ENCODE results near the gene SRRT. TPM values are rescaled to one million over a fixed set of nuclear protein-coding genes. Genes with fewer than 3 reads are reported as not detected.

The SRRT gene
- polyA plus RNA-seq, 1 donor from 2014 or later, result 59.9 TPM

DNA sequence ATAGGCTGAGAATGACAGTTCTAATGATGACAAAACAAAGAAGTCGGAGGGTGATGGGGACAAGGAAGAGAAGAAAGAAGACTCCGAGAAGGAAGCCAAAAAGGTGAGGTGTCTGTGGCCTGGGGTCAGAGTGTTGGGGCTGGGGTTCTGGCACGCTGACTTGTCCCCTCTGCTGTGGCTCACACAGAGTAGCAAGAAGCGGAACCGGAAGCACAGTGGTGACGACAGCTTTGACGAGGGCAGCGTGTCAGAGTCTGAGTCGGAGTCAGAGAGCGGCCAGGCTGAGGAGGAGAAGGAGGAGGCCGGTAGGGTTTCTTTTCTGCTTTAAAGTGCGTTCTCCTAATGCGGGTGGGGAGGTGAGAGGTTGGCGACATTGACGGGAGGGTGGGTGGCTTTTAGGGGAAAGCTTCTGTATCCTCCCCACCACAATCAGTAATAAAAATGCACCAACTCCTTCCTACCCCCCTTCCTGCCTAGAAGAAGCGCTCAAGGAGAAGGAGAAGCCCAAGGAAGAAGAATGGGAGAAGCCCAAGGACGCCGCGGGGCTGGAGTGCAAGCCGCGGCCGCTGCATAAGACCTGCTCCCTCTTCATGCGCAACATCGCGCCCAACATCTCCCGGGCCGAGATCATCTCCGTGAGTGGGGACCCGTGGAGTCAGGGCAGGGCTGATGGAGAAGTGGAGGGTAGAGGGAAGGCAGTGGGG, 10.0 kb downstream of the SRRT start:
- no peak overlapping the region for H3K4me3 ChIP-seq (ENCODE audit: low read length)
- no peaks in the 10 kb centered on the region for H3K27me3 ChIP-seq (ENCODE audit: insufficient read depth, low read depth, low read length)
- H4K20me1 ChIP-seq (ENCODE audit: insufficient read depth), result peaks cover 3% of the 10 kb centered on the region
- no peak overlapping the region for H3K9ac ChIP-seq (ENCODE audit: low read length)
- H3K79me2 ChIP-seq (replicated peaks; ENCODE audit: insufficient read depth, low read length), result peaks cover 9% of the 10 kb centered on the region
- H3K9me2 ChIP-seq (ENCODE audit: insufficient read depth, low read length), result no peaks in the 10 kb centered on the region
- no peaks in the 10 kb centered on the region for H3K9me3 ChIP-seq (ENCODE audit: low read length)
- no peak overlapping the region for H2AFZ ChIP-seq (ENCODE audit: low read depth, low read length)
- no peaks in the 10 kb centered on the region for H3F3A ChIP-seq (ENCODE audit: insufficient read depth, low read length, poor library complexity, severe bottlenecking)
- peaks cover 18% of the 10 kb centered on the region for H3K36me3 ChIP-seq (ENCODE audit: insufficient read depth, low read length)
- no peak for TF ChIP-seq TAF1 (IDR thresholded peaks at IDR 0.05; ENCODE audit: low read depth)
- no peak for TF ChIP-seq EZH2 (IDR thresholded peaks at IDR 0.05; ENCODE audit: borderline replicate concordance, insufficient read depth, low read length, poor library complexity, severe bottlenecking)
- TF ChIP-seq MXI1 (conservative IDR thresholded peaks at IDR 0.05; ENCODE audit: poor library complexity, severe bottlenecking), result no peak
- no peak for TF ChIP-seq POLR2AphosphoS5 (IDR thresholded peaks at IDR 0.05)
- TF ChIP-seq EP300 (conservative IDR thresholded peaks at IDR 0.05; ENCODE audit: poor library complexity, severe bottlenecking), result no peak
- TF ChIP-seq RAD21 (conservative IDR thresholded peaks at IDR 0.05), result no peak
- TF ChIP-seq, protein P1, sequence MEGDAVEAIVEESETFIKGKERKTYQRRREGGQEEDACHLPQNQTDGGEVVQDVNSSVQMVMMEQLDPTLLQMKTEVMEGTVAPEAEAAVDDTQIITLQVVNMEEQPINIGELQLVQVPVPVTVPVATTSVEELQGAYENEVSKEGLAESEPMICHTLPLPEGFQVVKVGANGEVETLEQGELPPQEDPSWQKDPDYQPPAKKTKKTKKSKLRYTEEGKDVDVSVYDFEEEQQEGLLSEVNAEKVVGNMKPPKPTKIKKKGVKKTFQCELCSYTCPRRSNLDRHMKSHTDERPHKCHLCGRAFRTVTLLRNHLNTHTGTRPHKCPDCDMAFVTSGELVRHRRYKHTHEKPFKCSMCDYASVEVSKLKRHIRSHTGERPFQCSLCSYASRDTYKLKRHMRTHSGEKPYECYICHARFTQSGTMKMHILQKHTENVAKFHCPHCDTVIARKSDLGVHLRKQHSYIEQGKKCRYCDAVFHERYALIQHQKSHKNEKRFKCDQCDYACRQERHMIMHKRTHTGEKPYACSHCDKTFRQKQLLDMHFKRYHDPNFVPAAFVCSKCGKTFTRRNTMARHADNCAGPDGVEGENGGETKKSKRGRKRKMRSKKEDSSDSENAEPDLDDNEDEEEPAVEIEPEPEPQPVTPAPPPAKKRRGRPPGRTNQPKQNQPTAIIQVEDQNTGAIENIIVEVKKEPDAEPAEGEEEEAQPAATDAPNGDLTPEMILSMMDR (IDR thresholded peaks at IDR 0.05; ENCODE audit: poor library complexity, severe bottlenecking), result no peak
- no peak for TF ChIP-seq SMC3 (conservative IDR thresholded peaks at IDR 0.05; ENCODE audit: poor library complexity)
- TF ChIP-seq, protein P2, sequence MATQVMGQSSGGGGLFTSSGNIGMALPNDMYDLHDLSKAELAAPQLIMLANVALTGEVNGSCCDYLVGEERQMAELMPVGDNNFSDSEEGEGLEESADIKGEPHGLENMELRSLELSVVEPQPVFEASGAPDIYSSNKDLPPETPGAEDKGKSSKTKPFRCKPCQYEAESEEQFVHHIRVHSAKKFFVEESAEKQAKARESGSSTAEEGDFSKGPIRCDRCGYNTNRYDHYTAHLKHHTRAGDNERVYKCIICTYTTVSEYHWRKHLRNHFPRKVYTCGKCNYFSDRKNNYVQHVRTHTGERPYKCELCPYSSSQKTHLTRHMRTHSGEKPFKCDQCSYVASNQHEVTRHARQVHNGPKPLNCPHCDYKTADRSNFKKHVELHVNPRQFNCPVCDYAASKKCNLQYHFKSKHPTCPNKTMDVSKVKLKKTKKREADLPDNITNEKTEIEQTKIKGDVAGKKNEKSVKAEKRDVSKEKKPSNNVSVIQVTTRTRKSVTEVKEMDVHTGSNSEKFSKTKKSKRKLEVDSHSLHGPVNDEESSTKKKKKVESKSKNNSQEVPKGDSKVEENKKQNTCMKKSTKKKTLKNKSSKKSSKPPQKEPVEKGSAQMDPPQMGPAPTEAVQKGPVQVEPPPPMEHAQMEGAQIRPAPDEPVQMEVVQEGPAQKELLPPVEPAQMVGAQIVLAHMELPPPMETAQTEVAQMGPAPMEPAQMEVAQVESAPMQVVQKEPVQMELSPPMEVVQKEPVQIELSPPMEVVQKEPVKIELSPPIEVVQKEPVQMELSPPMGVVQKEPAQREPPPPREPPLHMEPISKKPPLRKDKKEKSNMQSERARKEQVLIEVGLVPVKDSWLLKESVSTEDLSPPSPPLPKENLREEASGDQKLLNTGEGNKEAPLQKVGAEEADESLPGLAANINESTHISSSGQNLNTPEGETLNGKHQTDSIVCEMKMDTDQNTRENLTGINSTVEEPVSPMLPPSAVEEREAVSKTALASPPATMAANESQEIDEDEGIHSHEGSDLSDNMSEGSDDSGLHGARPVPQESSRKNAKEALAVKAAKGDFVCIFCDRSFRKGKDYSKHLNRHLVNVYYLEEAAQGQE (IDR thresholded peaks at IDR 0.05; ENCODE audit: borderline replicate concordance), result no peak
- no peak overlapping the region for H3K27ac ChIP-seq (ENCODE audit: low read length)
- H3K4me2 ChIP-seq (ENCODE audit: low read length), result no peak overlapping the region

DNA sequence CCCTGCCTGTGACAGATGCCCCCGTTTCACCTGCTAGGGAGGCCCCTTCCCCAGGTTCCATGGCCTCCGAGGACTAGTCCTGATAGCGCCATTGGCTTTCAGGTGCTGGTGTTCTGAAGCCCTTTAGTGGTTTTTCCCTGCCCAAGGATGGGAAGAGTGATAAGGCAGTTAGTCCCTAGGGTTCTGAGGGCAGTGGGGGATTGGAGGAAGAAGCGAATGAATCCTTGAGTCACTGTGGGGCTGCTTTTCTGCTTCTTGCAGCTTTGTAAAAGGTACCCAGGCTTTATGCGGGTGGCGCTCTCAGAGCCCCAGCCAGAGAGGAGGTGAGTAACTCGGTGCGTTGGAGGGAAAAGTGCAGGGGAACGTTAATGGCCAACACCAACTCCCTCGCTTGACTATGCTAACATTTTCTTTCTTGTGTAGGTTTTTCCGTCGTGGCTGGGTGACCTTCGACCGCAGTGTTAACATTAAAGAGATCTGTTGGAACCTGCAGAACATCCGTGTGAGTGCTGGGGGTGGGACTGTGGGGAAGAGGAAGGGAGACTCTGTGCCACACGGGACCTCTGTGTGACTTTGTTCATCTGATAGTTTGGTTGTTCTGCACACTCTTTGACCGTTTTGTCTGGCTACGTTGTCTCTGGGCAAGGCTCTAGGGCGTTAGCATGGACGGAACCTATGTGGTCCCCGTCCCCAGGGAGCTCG, 10.7 kb downstream of the SRRT start:
- Histone ChIP-seq H3K9ac (ENCODE audit: low read length) (no peak overlapping the region), H3K4me3 (ENCODE audit: low read length) (no peak overlapping the region), H3K79me2 (replicated peaks; ENCODE audit: insufficient read depth, low read length) (peaks cover 5% of the 10 kb centered on the region), H3K4me2 (ENCODE audit: low read length) (no peak overlapping the region), H3K9me3 (ENCODE audit: low read length) (no peaks in the 10 kb centered on the region), H3F3A (ENCODE audit: insufficient read depth, low read length, poor library complexity, severe bottlenecking) (no peaks in the 10 kb centered on the region), H3K27me3 (ENCODE audit: insufficient read depth, low read depth, low read length) (peaks cover under 1% of the 10 kb centered on the region), H4K20me1 (ENCODE audit: insufficient read depth) (no peaks in the 10 kb centered on the region), H2AFZ (ENCODE audit: low read depth, low read length) (no peak overlapping the region), H3K27ac (ENCODE audit: low read length) (no peak overlapping the region), H3K36me3 (ENCODE audit: insufficient read depth, low read length) (peaks cover 18% of the 10 kb centered on the region), H3K9me2 (ENCODE audit: insufficient read depth, low read length) (no peaks in the 10 kb centered on the region)
- TF ChIP-seq EZH2 (IDR thresholded peaks at IDR 0.05; ENCODE audit: borderline replicate concordance, insufficient read depth, low read length, poor library complexity, severe bottlenecking) (no peak), MXI1 (conservative IDR thresholded peaks at IDR 0.05; ENCODE audit: poor library complexity, severe bottlenecking) (no peak), POLR2AphosphoS5 (IDR thresholded peaks at IDR 0.05) (no peak), EP300 (conservative IDR thresholded peaks at IDR 0.05; ENCODE audit: poor library complexity, severe bottlenecking) (no peak), RAD21 (conservative IDR thresholded peaks at IDR 0.05) (no peak), SMC3 (conservative IDR thresholded peaks at IDR 0.05; ENCODE audit: poor library complexity) (no peak), TAF1 (IDR thresholded peaks at IDR 0.05; ENCODE audit: low read depth) (no peak)
- TF ChIP-seq, protein P1 (IDR thresholded peaks at IDR 0.05; ENCODE audit: poor library complexity, severe bottlenecking), result no peak
- TF ChIP-seq, protein P2 (IDR thresholded peaks at IDR 0.05; ENCODE audit: borderline replicate concordance), result no peak

Measured in neural cell (in vitro differentiated cells).